ENCODE results near the gene AADACL3.
"Not testable (repeated sequence)": the region's sequence is repeated elsewhere in the genome, so short reads cannot be mapped to it uniquely, and the experiment has no call there.

The AADACL3 gene, protein sequence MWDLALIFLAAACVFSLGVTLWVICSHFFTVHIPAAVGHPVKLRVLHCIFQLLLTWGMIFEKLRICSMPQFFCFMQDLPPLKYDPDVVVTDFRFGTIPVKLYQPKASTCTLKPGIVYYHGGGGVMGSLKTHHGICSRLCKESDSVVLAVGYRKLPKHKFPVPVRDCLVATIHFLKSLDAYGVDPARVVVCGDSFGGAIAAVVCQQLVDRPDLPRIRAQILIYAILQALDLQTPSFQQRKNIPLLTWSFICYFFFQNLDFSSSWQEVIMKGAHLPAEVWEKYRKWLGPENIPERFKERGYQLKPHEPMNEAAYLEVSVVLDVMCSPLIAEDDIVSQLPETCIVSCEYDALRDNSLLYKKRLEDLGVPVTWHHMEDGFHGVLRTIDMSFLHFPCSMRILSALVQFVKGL

DNA sequence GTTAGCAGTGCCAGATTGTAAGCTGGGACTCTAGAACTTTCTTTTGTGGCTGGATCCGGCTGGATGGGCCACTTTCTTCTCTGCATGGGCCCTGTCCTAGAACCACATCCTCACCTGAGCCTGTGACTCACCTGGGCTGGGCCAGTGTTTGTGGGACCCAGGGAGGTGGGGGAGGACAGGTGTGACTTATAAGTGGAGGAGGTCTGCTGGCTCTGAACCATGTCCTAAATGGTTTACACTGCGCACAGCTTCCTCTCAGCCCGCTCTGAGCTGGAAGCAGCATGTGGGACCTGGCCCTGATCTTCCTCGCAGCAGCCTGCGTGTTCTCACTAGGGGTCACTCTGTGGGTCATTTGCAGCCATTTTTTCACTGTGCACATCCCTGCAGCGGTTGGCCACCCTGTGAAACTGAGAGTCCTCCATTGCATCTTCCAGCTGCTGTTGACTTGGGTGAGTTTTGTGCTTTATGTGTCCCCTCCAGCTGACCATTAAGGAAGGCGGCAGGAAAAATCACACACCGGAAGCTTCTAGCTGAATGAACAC, at the start of gene AADACL3:
AADACL3 (plus strand) TSS at position 215 of the 542 bp plus-strand sequence; CDS start at position 282, 67 bp downstream.
- H3K4me3 ChIP-seq (ENCODE audit: low read depth, low read length), result no peak within 1 kb of the TSS
- TF ChIP-seq, protein P1, sequence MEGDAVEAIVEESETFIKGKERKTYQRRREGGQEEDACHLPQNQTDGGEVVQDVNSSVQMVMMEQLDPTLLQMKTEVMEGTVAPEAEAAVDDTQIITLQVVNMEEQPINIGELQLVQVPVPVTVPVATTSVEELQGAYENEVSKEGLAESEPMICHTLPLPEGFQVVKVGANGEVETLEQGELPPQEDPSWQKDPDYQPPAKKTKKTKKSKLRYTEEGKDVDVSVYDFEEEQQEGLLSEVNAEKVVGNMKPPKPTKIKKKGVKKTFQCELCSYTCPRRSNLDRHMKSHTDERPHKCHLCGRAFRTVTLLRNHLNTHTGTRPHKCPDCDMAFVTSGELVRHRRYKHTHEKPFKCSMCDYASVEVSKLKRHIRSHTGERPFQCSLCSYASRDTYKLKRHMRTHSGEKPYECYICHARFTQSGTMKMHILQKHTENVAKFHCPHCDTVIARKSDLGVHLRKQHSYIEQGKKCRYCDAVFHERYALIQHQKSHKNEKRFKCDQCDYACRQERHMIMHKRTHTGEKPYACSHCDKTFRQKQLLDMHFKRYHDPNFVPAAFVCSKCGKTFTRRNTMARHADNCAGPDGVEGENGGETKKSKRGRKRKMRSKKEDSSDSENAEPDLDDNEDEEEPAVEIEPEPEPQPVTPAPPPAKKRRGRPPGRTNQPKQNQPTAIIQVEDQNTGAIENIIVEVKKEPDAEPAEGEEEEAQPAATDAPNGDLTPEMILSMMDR (IDR thresholded peaks at IDR 0.05; ENCODE audit: control insufficient read depth, extremely low read depth, insufficient read depth), result no peak

DNA sequence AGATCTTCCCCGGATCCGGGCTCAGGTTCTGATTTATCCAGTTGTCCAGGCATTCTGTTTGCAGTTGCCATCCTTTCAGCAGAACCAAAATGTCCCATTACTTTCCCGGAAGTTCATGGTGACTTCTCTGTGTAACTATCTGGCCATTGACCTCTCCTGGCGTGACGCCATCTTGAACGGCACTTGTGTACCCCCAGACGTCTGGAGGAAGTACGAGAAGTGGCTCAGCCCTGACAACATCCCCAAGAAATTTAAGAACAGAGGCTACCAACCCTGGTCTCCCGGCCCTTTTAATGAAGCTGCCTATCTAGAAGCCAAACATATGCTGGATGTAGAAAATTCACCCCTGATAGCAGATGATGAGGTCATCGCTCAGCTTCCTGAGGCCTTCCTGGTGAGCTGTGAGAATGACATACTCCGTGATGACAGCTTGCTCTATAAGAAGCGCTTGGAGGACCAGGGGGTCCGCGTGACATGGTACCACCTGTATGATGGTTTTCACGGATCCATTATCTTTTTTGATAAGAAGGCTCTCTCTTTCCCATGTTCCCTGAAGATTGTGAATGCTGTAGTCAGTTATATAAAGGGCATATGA, 49.7 kb upstream of the AADACL3 start:
- DNase-seq (ENCODE audit: low read depth), result no peak

More for the DNA sequence above, at the start of gene AADACL3:
- DNase-seq (ENCODE audit: low read depth), result no peak

DNA sequence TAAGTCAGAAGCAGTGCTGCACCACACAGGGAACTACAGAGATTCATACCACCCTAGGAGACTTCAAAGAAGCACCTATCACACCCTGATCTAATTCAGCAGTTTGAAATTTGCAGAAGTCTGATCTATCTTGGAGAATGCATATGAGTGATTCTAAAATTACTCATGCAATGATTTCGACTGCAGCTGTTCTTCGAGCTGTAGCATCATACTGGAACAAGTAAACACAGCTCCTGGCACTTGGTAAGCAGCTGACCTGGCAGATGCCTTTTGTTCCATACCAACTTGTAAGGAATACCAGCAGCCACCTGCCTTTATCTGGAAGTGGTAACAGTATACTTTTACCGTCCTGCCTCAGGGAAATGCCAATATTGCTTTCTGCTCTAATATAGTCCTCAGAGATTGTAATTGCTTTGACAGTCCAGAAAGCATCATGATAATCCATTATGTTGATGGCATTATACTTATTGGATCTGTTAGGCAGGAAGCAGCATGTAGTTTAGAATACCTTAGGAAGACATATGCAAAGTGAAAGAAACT, 46.3 kb upstream of the AADACL3 start:
- no peak overlapping the region for H3K4me3 ChIP-seq (ENCODE audit: low read depth, low read length)
- no peak for DNase-seq (ENCODE audit: low read depth)
- TF ChIP-seq, protein P1 (IDR thresholded peaks at IDR 0.05; ENCODE audit: control insufficient read depth, extremely low read depth, insufficient read depth), result no peak

More for the DNA sequence above, 49.7 kb upstream of the AADACL3 start:
- TF ChIP-seq, protein P1 (IDR thresholded peaks at IDR 0.05; ENCODE audit: control insufficient read depth, extremely low read depth, insufficient read depth), result no peak
- H3K4me3 ChIP-seq (ENCODE audit: low read depth, low read length), result no peak overlapping the region

DNA sequence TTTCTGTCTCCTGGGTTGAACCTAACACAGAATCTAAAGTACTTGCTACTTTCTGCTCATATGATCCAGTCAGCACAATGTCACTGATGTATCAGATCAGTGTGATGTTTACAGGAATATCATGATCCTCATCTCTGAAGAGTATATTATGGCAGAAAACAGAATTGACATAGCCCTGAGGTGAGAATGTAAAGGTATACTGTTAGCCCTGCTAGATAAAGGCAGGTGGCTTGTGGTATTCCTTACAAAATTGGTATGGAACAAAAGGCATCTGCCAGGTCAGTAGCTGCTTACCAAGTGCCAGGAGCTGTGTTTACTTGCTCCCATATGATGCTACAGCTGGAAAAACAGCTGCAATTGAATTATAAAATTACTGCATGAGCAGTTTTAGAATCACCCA, 41.6 kb upstream of the AADACL3 start:
- TF ChIP-seq, protein P1 (IDR thresholded peaks at IDR 0.05; ENCODE audit: control insufficient read depth, extremely low read depth, insufficient read depth), result no peak
- no peak overlapping the region for H3K4me3 ChIP-seq (ENCODE audit: low read depth, low read length)

DNA sequence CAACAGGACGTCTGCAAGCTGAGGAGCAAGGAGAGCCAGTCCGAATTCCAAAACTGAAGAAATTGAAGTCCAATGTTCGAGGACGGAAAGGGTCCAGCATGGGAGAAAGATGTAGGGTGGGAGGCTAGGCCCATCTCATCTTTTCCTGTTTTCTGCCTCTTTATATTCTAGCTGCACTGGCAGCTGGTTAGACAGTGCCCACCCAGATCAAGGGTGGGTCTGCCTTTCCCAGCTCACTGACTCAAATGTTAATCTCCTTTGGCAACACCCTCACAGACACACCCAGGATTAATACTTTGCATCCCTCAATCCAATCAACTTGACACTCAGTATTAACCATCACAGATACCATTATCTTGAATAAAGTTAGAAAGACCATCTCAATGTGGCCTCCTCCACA, 39.8 kb upstream of the AADACL3 start:
- DNase-seq (ENCODE audit: low read depth); H3K4me3 ChIP-seq (ENCODE audit: low read depth, low read length): not testable (repeated sequence)

More for the DNA sequence above, 41.6 kb upstream of the AADACL3 start:
- no peak for DNase-seq (ENCODE audit: low read depth)

DNA sequence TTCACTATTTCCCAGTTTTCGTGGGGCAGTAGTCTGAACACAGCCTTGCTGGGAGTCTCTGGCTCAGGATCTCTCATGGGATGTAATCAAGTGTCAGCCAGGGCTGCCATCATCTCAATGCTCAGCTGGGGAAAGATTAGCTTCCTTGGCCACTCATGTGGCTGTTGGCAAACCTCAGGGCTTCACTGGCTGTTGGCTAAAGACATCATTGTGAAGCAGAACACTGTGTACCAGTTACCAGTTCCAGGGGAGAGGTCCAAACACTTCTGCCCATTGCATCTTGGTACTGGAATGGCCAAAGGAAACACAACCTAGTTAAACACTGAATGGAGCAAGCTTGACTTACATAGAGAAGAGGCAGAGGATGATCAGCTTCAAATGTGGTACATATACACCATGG, 38.3 kb upstream of the AADACL3 start:
- DNase-seq (ENCODE audit: low read depth), result no peak
- TF ChIP-seq, protein P1 (IDR thresholded peaks at IDR 0.05; ENCODE audit: control insufficient read depth, extremely low read depth, insufficient read depth), result no peak

DNA sequence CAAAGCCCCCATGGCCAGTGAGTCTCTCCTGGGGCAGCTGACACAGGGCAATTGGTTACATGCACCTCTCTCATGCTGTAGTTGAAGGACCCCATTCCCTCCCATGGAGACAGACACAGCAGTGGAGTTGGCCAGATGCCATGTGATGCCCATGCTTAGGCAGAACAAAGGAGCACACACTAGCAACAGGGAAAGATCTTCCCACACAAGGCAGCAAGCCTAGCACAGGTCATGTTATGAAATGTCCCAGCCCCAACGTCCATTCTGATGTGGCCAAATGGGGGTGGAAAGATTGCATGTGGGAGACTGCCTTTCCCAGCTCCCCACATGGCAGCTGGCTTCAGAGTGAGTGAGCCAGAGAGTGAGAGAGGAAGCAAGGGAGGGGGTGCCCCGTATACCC, 37.6 kb upstream of the AADACL3 start:
- TF ChIP-seq, protein P1 (IDR thresholded peaks at IDR 0.05; ENCODE audit: control insufficient read depth, extremely low read depth, insufficient read depth), result no peak
- H3K4me3 ChIP-seq (ENCODE audit: low read depth, low read length), result no peak overlapping the region
- DNase-seq (ENCODE audit: low read depth), result no peak

More for the DNA sequence above, 38.3 kb upstream of the AADACL3 start:
- H3K4me3 ChIP-seq (ENCODE audit: low read depth, low read length), result no peak overlapping the region
